Smooth muscle cell (in vitro differentiated cells): ENCODE measurements around the gene HLA-DOB. TPM values are rescaled to one million over a fixed set of nuclear protein-coding genes. Genes with fewer than 3 reads are reported as not detected.

Experiments used
- DNase-seq: peaks from one replicate; lab custom pipeline; 2025; ENCODE audit not compliant: unreplicated experiment; lab: John Stamatoyannopoulos, UW
- H2AFZ ChIP-seq: fragments of 200-600 bp; sonication (generic); 2 replicates; pipeline ENCODE4 v1.6.0; 2016; ENCODE audit warnings: antibody characterized with exemption, low read depth, mild to moderate bottlenecking
- H3F3A ChIP-seq: fragments of 200-600 bp; sonication (generic); 2 replicates; pipeline ENCODE4 v1.6.0; 2017; ENCODE audit warnings: antibody characterized with exemption, low read depth
- H3K27ac ChIP-seq: fragments of 200-600 bp; sonication (generic); 2 replicates; pipeline ENCODE4 v1.5.1; 2016; ENCODE audit warnings: low read depth, mild to moderate bottlenecking
- H3K27me3 ChIP-seq: fragments of 200-600 bp; sonication (generic); 2 replicates; pipeline ENCODE4 v1.6.1; 2016; ENCODE audit warnings: low read depth, mild to moderate bottlenecking
- H3K36me3 ChIP-seq: fragments of 200-600 bp; sonication (generic); 2 replicates; pipeline ENCODE4 v1.5.1; 2016; ENCODE audit warnings: low read depth
- H3K4me1 ChIP-seq: fragments of 200-600 bp; sonication (generic); 2 replicates; pipeline ENCODE4 v1.5.1; 2016; ENCODE audit warnings: low read depth
- H3K4me2 ChIP-seq: fragments of 200-600 bp; sonication (generic); 2 replicates; pipeline ENCODE4 v1.6.0; 2016; ENCODE audit warnings: mild to moderate bottlenecking
- H3K4me3 ChIP-seq: fragments of 200-600 bp; sonication (generic); 2 replicates; pipeline ENCODE4 v1.5.1; 2016; ENCODE audit warnings: mild to moderate bottlenecking
- H3K79me2 ChIP-seq: fragments of 200-600 bp; sonication (generic); 2 replicates; pipeline ENCODE4 v1.6.0; 2016; ENCODE audit warnings: low read depth, mild to moderate bottlenecking
- H3K9ac ChIP-seq: fragments of 200-600 bp; sonication (generic); 2 replicates; pipeline ENCODE4 v1.6.0; 2016; ENCODE audit warnings: low read depth
- H3K9me3 ChIP-seq: fragments of 200-600 bp; sonication (generic); replicated peaks from 2 replicates; pipeline ENCODE4 v1.5.1; 2016; ENCODE audit warnings: low read depth
- H4K20me1 ChIP-seq: fragments of 200-600 bp; sonication (generic); 2 replicates; pipeline ENCODE4 v1.6.0; 2016; ENCODE audit warnings: low read depth
- WGBS: methylation state at CpG from one replicate; pipeline ENCODE4 v1.1.7; 2016; ENCODE audit warnings: low lambda C conversion rate; 5-methylcytosine and 5-hydroxymethylcytosine counted together
- polyA plus RNA-seq: library from polyadenylated mRNA; unstranded; fragments of >200 nt; fragmentation: Nextera tagmentation; extraction: Ambion mirVana; gene quantifications from 2 replicates; pipeline ENCODE4 v1.2.1, GENCODE V29; 2016
- total RNA-seq: library from RNA; depleted of rRNA; stranded (reverse); fragments of >200 nt; gene quantifications from 2 replicates; pipeline ENCODE4 v1.2.3, GENCODE V29; 2014
- TF ChIP-seq, protein P1 (sequence below): fragments of 200-600 bp; sonication (generic); IDR thresholded peaks from 2 replicates; pipeline ENCODE4 v1.5.1; 2017; ENCODE audit warnings: borderline replicate concordance, mild to moderate bottlenecking, antibody characterized with exemption; ENCODE audit not compliant: insufficient read depth, poor library complexity, severe bottlenecking

Gene HLA-DOB
- total and polyA plus RNA-seq, 2 experiments from 2014 or later, result 0.09 TPM; not detected in 1

DNA sequence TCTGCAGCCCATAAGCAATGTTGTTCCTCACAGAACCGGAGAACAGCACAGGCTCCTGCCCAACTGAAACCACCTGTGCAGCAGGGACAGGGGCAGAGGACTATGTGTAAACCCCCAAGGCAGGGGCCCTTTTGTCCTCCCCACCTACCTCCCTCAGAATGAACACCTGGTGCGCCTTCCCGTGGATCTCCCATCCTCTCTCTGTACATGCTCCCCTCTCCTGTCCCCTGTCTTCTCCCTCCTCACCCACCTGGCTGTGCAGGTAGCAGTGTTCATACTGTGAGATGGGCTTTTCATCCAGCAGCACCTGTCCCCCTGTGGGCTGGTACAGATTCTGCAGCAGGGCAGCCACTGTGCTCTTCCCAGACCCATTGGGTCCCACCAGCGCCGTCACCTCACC lies 13.2 kb upstream of the HLA-DOB start:
- Histone ChIP-seq H4K20me1 (no peaks in the 10 kb centered on the region), H3K4me1 (no peaks in the 10 kb centered on the region)
- WGBS, result 94% methylated on average over 5 of the region's 5 CpGs

DNA sequence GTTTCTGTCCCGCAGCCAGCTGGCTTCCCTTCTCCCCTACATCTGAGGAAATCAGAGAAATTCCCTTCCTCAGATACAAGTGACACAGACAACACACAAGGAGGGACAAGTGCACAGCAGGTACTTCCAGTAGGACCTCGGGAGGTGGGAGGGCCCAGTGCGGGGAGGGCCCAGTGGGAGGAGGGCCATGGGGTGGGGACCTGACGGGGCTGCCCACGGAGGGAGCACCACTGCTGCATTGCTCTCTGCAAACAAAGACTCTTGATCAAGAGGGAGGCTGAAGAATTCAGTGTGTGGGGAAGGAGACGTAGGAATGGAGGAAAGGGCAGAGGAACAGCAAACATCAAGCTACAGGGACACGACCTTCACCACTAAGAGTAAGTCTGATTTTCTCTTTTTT lies 12.7 kb upstream of the HLA-DOB start:
- H3F3A ChIP-seq, result no peaks in the 10 kb centered on the region
- 75% methylated on average over 7 of the region's 7 CpGs for WGBS
- H3K4me2 ChIP-seq, result no peak overlapping the region
- H3K79me2 ChIP-seq, result no peaks in the 10 kb centered on the region
- TF ChIP-seq, protein P1, sequence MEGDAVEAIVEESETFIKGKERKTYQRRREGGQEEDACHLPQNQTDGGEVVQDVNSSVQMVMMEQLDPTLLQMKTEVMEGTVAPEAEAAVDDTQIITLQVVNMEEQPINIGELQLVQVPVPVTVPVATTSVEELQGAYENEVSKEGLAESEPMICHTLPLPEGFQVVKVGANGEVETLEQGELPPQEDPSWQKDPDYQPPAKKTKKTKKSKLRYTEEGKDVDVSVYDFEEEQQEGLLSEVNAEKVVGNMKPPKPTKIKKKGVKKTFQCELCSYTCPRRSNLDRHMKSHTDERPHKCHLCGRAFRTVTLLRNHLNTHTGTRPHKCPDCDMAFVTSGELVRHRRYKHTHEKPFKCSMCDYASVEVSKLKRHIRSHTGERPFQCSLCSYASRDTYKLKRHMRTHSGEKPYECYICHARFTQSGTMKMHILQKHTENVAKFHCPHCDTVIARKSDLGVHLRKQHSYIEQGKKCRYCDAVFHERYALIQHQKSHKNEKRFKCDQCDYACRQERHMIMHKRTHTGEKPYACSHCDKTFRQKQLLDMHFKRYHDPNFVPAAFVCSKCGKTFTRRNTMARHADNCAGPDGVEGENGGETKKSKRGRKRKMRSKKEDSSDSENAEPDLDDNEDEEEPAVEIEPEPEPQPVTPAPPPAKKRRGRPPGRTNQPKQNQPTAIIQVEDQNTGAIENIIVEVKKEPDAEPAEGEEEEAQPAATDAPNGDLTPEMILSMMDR, result no peak
- no peaks in the 10 kb centered on the region for H3K4me1 ChIP-seq
- no peak overlapping the region for H3K27ac ChIP-seq
- DNase-seq, result no peak
- no peaks in the 10 kb centered on the region for H3K27me3 ChIP-seq
- no peaks in the 10 kb centered on the region for H3K9me3 ChIP-seq
- no peaks in the 10 kb centered on the region for H4K20me1 ChIP-seq
- no peak overlapping the region for H2AFZ ChIP-seq
- no peak overlapping the region for H3K4me3 ChIP-seq
- H3K9ac ChIP-seq, result no peak overlapping the region
- H3K36me3 ChIP-seq, result no peaks in the 10 kb centered on the region

More for the DNA sequence above, 13.2 kb upstream of the HLA-DOB start:
- no peak overlapping the region for H3K4me3 ChIP-seq
- no peak overlapping the region for H3K9ac ChIP-seq
- no peaks in the 10 kb centered on the region for H3K27me3 ChIP-seq
- H2AFZ ChIP-seq, result no peak overlapping the region
- TF ChIP-seq, protein P1, result no peak
- no peaks in the 10 kb centered on the region for H3F3A ChIP-seq
- no peak overlapping the region for H3K4me2 ChIP-seq
- no peak for DNase-seq
- no peaks in the 10 kb centered on the region for H3K79me2 ChIP-seq
- H3K9me3 ChIP-seq, result no peaks in the 10 kb centered on the region
- no peaks in the 10 kb centered on the region for H3K36me3 ChIP-seq
- no peak overlapping the region for H3K27ac ChIP-seq

DNA sequence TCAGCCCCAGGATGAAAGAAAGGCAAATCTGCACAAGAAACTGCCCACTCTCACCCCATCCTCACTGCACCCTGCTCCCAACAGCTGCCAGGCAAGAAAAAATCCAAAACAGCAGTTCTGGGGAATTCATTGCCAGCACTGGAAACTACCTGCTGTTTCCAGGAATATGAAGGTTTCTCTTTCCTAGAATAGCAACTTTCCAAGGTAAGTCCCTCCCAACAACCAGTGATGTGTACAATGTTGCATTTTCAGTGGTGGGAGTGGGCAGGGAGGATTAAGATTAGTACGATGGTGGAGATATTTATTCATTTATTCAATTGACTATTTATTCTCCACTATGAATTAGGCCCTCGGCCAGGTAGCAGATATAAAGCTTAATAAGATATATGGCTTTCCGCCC lies 10.2 kb upstream of the HLA-DOB start:
- no peak overlapping the region for H3K9ac ChIP-seq

DNA sequence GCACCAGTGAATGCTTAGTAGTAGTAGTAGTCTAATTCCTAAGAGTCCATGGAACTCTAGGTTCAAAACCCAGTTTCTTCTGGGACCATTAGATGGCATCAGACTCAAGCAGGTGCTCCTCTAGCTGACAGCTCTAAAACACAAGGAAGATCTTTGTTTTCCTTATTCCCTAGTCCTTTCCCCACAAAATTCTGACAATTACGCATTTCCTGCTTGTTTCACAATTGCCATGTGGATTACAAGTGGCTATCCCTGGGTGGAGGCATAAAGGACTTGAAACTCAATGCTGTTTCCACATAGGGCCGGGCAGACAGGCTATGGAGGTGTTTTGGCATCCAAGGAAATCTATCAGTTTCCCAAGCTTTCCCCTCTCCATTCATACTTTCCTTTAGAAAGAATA lies 9.2 kb upstream of the HLA-DOB start:
- 48% methylated on average over 2 of the region's 2 CpGs for WGBS
- H3K79me2 ChIP-seq, result no peaks in the 10 kb centered on the region
- no peaks in the 10 kb centered on the region for H3K9me3 ChIP-seq
- H3K4me1 ChIP-seq, result no peaks in the 10 kb centered on the region
- no peak overlapping the region for H3K27ac ChIP-seq
- no peaks in the 10 kb centered on the region for H3F3A ChIP-seq
- no peaks in the 10 kb centered on the region for H4K20me1 ChIP-seq
- H3K9ac ChIP-seq, result no peak overlapping the region
- no peak for DNase-seq
- H3K27me3 ChIP-seq, result no peaks in the 10 kb centered on the region
- H3K4me3 ChIP-seq, result no peak overlapping the region
- no peak overlapping the region for H3K4me2 ChIP-seq
- TF ChIP-seq, protein P1, result no peak
- no peak overlapping the region for H2AFZ ChIP-seq
- H3K36me3 ChIP-seq, result no peaks in the 10 kb centered on the region

More for the DNA sequence above, 10.2 kb upstream of the HLA-DOB start:
- no peaks in the 10 kb centered on the region for H3K9me3 ChIP-seq
- no peak overlapping the region for H3K4me3 ChIP-seq
- no peak overlapping the region for H3K4me2 ChIP-seq
- H2AFZ ChIP-seq, result no peak overlapping the region
- 91% methylated on average over 3 of the region's 3 CpGs for WGBS
- TF ChIP-seq, protein P1, result no peak
- no peak overlapping the region for H3K27ac ChIP-seq
- no peaks in the 10 kb centered on the region for H3F3A ChIP-seq
- no peaks in the 10 kb centered on the region for H3K79me2 ChIP-seq
- DNase-seq, result no peak
- no peaks in the 10 kb centered on the region for H3K4me1 ChIP-seq
- H4K20me1 ChIP-seq, result no peaks in the 10 kb centered on the region
- no peaks in the 10 kb centered on the region for H3K36me3 ChIP-seq
- H3K27me3 ChIP-seq, result no peaks in the 10 kb centered on the region
